H9 (cell line): ENCODE data around the gene MRC1. TPM values are rescaled to one million over a fixed set of nuclear protein-coding genes. Genes with fewer than 3 reads are reported as not detected.

Experiments
- DNase-seq: peaks from one replicate; pipeline ENCODE4 v3.0.0-alpha.2; 2017
- H2AFZ ChIP-seq: one replicate; pipeline ENCODE4 v1.6.1; 2013; ENCODE audit warnings: mild to moderate bottlenecking, low read length, control low read depth, moderate library complexity
- H2AK5ac ChIP-seq: 2 replicates; pipeline ENCODE4 v1.6.1; 2013; ENCODE audit warnings: low read length, control low read depth, mixed read lengths; ENCODE audit not compliant: insufficient read length
- H2BK120ac ChIP-seq: one replicate; pipeline ENCODE4 v1.6.1; 2013; ENCODE audit warnings: low read depth, mild to moderate bottlenecking, low read length, control low read depth, inconsistent platforms; ENCODE audit not compliant: poor library complexity, severe bottlenecking
- H2BK12ac ChIP-seq: 2 replicates; pipeline ENCODE4 v1.6.1; 2013; ENCODE audit warnings: low read length, control low read depth, mixed read lengths, low read depth; ENCODE audit not compliant: insufficient read length
- H2BK15ac ChIP-seq: 2 replicates; pipeline ENCODE4 v1.6.1; 2013; ENCODE audit warnings: low read depth, low read length, control low read depth
- H2BK20ac ChIP-seq: one replicate; pipeline ENCODE4 v1.6.1; 2013; ENCODE audit warnings: low read depth, mild to moderate bottlenecking, low read length, control low read depth, inconsistent platforms; ENCODE audit not compliant: poor library complexity, severe bottlenecking
- H2BK5ac ChIP-seq: 2 replicates; pipeline ENCODE4 v1.6.1; 2013; ENCODE audit warnings: low read length, control low read depth, mixed read lengths; ENCODE audit not compliant: insufficient read length
- H3K14ac ChIP-seq: 2 replicates; pipeline ENCODE4 v1.6.1; 2013; ENCODE audit warnings: low read length, control low read depth; ENCODE audit not compliant: insufficient read depth
- H3K18ac ChIP-seq: 2 replicates; pipeline ENCODE4 v1.6.1; 2013; ENCODE audit warnings: low read depth, mild to moderate bottlenecking, mixed read lengths, low read length, control low read depth; ENCODE audit not compliant: insufficient read length
- H3K23ac ChIP-seq: 2 replicates; pipeline ENCODE4 v1.6.1; 2013; ENCODE audit warnings: low read length, control low read depth, mixed read lengths, low read depth; ENCODE audit not compliant: insufficient read length
- H3K23me2 ChIP-seq: 2 replicates; pipeline ENCODE4 v1.6.1; 2013; ENCODE audit warnings: low read depth, mild to moderate bottlenecking, mixed read lengths, low read length, control low read depth; ENCODE audit not compliant: insufficient read length, poor library complexity, severe bottlenecking
- H3K27ac ChIP-seq: 2 replicates; pipeline ENCODE4 v1.5.1; 2013; ENCODE audit warnings: low read length, control low read depth, mixed read lengths, low read depth; ENCODE audit not compliant: insufficient read length
- H3K27me3 ChIP-seq: 2 replicates; pipeline ENCODE4 v1.6.1; 2013; ENCODE audit warnings: low read length, control low read depth, inconsistent platforms; ENCODE audit not compliant: insufficient read depth
- H3K4ac ChIP-seq: 2 replicates; pipeline ENCODE4 v1.6.1; 2013; ENCODE audit warnings: low read depth, mild to moderate bottlenecking, control low read depth, inconsistent platforms, low read length, moderate library complexity
- H3K4me1 ChIP-seq: 2 replicates; pipeline ENCODE4 v1.6.1; 2013; ENCODE audit warnings: low read length, control low read depth, inconsistent platforms; ENCODE audit not compliant: insufficient read depth
- H3K4me2 ChIP-seq: 2 replicates; pipeline ENCODE4 v1.6.1; 2013; ENCODE audit warnings: low read length, control low read depth, mixed read lengths; ENCODE audit not compliant: insufficient read length, insufficient read depth
- H3K56ac ChIP-seq: 2 replicates; pipeline ENCODE4 v1.6.1; 2013; ENCODE audit warnings: low read depth, mild to moderate bottlenecking, mixed read lengths, low read length, control low read depth; ENCODE audit not compliant: insufficient read length
- H3K79me1 ChIP-seq: 2 replicates; pipeline ENCODE4 v1.6.1; 2013; ENCODE audit warnings: low read depth, mild to moderate bottlenecking, moderate library complexity, low read length, control low read depth, inconsistent platforms; ENCODE audit not compliant: insufficient read depth, poor library complexity, severe bottlenecking
- H3K79me2 ChIP-seq: 2 replicates; pipeline ENCODE4 v1.6.1; 2013; ENCODE audit warnings: low read length, control low read depth, inconsistent platforms; ENCODE audit not compliant: insufficient read depth
- H3K9ac ChIP-seq: 2 replicates; pipeline ENCODE4 v1.6.1; 2013; ENCODE audit warnings: low read length, control low read depth, mixed read lengths; ENCODE audit not compliant: insufficient read length; ENCODE audit errors: extremely low read depth
- H3K9me3 ChIP-seq: one replicate; pipeline ENCODE4 v1.6.1; 2013; ENCODE audit warnings: low read depth, low read length, inconsistent platforms; ENCODE audit not compliant: control insufficient read depth
- H3T11ph ChIP-seq: one replicate; pipeline ENCODE4 v1.6.1; 2013; ENCODE audit warnings: mild to moderate bottlenecking, low read length, control low read depth, inconsistent platforms
- H4K20me1 ChIP-seq: one replicate; pipeline ENCODE4 v1.6.1; 2013; ENCODE audit not compliant: control insufficient read depth, insufficient read length, insufficient read depth
- H4K5ac ChIP-seq: 2 replicates; pipeline ENCODE4 v1.6.1; 2013; ENCODE audit warnings: low read depth, mild to moderate bottlenecking, mixed read lengths, low read length, control low read depth; ENCODE audit not compliant: insufficient read length
- H4K8ac ChIP-seq: replicated peaks from 2 replicates; pipeline ENCODE4 v1.6.1; 2013; ENCODE audit warnings: low read length, control low read depth, mixed read lengths, low read depth; ENCODE audit not compliant: insufficient read length
- H4K91ac ChIP-seq: 2 replicates; pipeline ENCODE4 v1.6.1; 2013; ENCODE audit warnings: low read depth, mild to moderate bottlenecking, moderate library complexity, mixed read lengths, low read length, control low read depth; ENCODE audit not compliant: insufficient read length
- H3K27ac Mint-ChIP-seq, 3 experiments: 2 replicates in 2 of 3; 3 replicates in 1 of 3; pipeline ENCODE4 v1.8.0; 2020 to 2021; ENCODE audit warnings: mixed read lengths in 3 of 3, mild to moderate bottlenecking in 1 of 3, moderate library complexity in 1 of 3
- H3K27me3 Mint-ChIP-seq: 2 replicates; pipeline ENCODE4 v1.8.0; 2021; ENCODE audit warnings: low read depth, mild to moderate bottlenecking, moderate library complexity, mixed read lengths
- H3K36me3 Mint-ChIP-seq, 3 experiments: 2 replicates in 2 of 3; 3 replicates in 1 of 3; pipeline ENCODE4 v1.8.0; 2020 to 2021; ENCODE audit warnings: low read depth in 3 of 3, mixed read lengths in 3 of 3; ENCODE audit not compliant: insufficient read depth in 1 of 3
- H3K4me1 Mint-ChIP-seq, 2 experiments: 2 replicates each; pipeline ENCODE4 v1.8.0; 2020; ENCODE audit warnings: mixed read lengths in 2 of 2
- H3K4me3 Mint-ChIP-seq, 2 experiments: 2 replicates in 1 of 2; 3 replicates in 1 of 2; pipeline ENCODE4 v1.8.0; 2020 to 2021; ENCODE audit warnings: mild to moderate bottlenecking in 2 of 2, mixed read lengths in 2 of 2, moderate library complexity in 1 of 2
- H3K9me3 Mint-ChIP-seq, 2 experiments: 2 replicates in 1 of 2; 3 replicates in 1 of 2; pipeline ENCODE4 v1.8.0; 2020; ENCODE audit warnings: mild to moderate bottlenecking in 2 of 2, mixed read lengths in 2 of 2, moderate library complexity in 1 of 2
- CTCF ChIP-seq: fragments of 200-600 bp; sonication (generic); conservative IDR thresholded peaks from 3 replicates; pipeline ENCODE4 v1.8.0; 2021; ENCODE audit warnings: antibody characterized with exemption, mild to moderate bottlenecking
- WGBS: extraction: QIAGEN DNeasy Blood & Tissue Kit; methylation state at CpG from one replicate; pipeline ENCODE4 v1.1.7; 2013; ENCODE audit warnings: missing lambda C conversion rate, low lambda C conversion rate, mixed read lengths; ENCODE audit not compliant: insufficient read length; ENCODE audit errors: extremely low coverage; 5-methylcytosine and 5-hydroxymethylcytosine counted together
- total RNA-seq: library from RNA; stranded (reverse); gene quantifications from 2 replicates; pipeline ENCODE4 v1.2.1, GENCODE V29; 2021

MRC1 gene
- total RNA-seq, 1 experiment from 2014 or later, result not detected

DNA sequence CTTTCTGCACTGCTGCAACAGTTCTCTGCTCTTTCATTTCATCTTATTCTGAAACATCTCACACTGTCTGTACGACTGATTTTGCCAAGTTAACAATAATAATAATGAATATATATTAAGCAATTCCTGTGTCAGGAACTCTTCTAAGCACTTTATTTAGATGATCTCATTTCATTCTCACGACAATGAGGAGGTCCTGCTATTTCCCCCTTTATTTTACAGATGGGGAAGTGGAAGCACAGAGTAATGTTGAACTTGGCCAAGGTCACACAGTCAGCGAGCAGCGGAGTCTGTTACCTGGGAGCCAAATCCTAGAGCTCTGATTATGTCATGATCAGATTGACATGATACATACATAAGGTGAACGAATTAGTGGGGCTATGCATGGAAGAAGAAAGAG lies 5.8 kb downstream of the MRC1 start:
- no CpG with 5 or more reads among the region's 5 CpGs for WGBS

More for the DNA sequence above, 5.8 kb downstream of the MRC1 start:
- Histone ChIP-seq H3K14ac (no peak overlapping the region), H2BK5ac (no peak overlapping the region), H4K8ac (no peak overlapping the region), H3K4me1 (no peaks in the 10 kb centered on the region; the same call in 1 of the 2 replicates), H3K56ac (no peak overlapping the region), H2BK15ac (no peak overlapping the region), H3K23me2 (no peaks in the 10 kb centered on the region), H2BK120ac (no peak overlapping the region), H2BK12ac (no peak overlapping the region), H3K18ac (no peak overlapping the region), H4K5ac (no peak overlapping the region), H3K79me1 (no peaks in the 10 kb centered on the region), H3T11ph (no peak overlapping the region), H3K4me2 (no peak overlapping the region), H3K79me2 (no peaks in the 10 kb centered on the region), H4K20me1 (no peaks in the 10 kb centered on the region), H2AK5ac (no peak overlapping the region), H3K9me3 (no peaks in the 10 kb centered on the region), H3K23ac (no peak overlapping the region), H3K9ac (no peak overlapping the region), H4K91ac (no peak overlapping the region), H3K27ac (no peak overlapping the region), H3K27me3 (no peaks in the 10 kb centered on the region), H3K4ac (no peak overlapping the region), H2BK20ac (no peak overlapping the region), H2AFZ (no peak overlapping the region)
- DNase-seq, result no peak
- H3K27me3 Mint-ChIP-seq, result no peaks in the 10 kb centered on the region
- no peaks in the 10 kb centered on the region; a peak in 1 of 5 replicates for H3K9me3 Mint-ChIP-seq
- no peak overlapping the region for H3K4me3 Mint-ChIP-seq
- no peak overlapping the region for H3K27ac Mint-ChIP-seq
- no peaks in the 10 kb centered on the region for H3K36me3 Mint-ChIP-seq
- H3K4me1 Mint-ChIP-seq, result no peaks in the 10 kb centered on the region
- TF ChIP-seq CTCF, result no peak
